OCI-LY1 (cell line): ENCODE data around the gene SPOCK1.

Experiments used
- CTCF ChIP-seq: fragments of 200-600 bp; sonication (generic), shearing (Covaris generic); IDR thresholded peaks from 2 replicates; pipeline ENCODE4 v1.5.1; 2017; ENCODE audit warnings: mild to moderate bottlenecking, antibody characterized with exemption, low read length, moderate library complexity, mixed read lengths
- EZH2 ChIP-seq: fragments of 200-600 bp; sonication (generic), shearing (Covaris generic); IDR thresholded peaks from 2 replicates; pipeline ENCODE4 v1.8.0; 2017; ENCODE audit warnings: borderline replicate concordance, mixed run types, mild to moderate bottlenecking, antibody characterized with exemption, low read length, moderate library complexity, mixed read lengths

GRCh38 chr5:137236849-137237507 lies 262.1 kb downstream of the SPOCK1 start:
- TF ChIP-seq EZH2 (no peak), CTCF (no peak)
